Duodenal mucosa (tissue), 2 donors: ENCODE measurements around the gene IAPP.

ENCODE experiments used
- H3K27ac ChIP-seq: one replicate; pipeline ENCODE4 v1.7.0; 2013; ENCODE audit warnings: low read depth, low read length
- H3K27me3 ChIP-seq, 2 donors: one replicate each; pipeline ENCODE4 v1.7.0; 2013; ENCODE audit warnings: low read length in 2 of 2, control low read depth in 1 of 2; ENCODE audit not compliant: insufficient read depth in 2 of 2, control insufficient read depth in 1 of 2
- H3K36me3 ChIP-seq, 2 donors: one replicate each; pipeline ENCODE4 v1.7.0; 2013; ENCODE audit warnings: low read length in 2 of 2, control low read depth in 1 of 2; ENCODE audit not compliant: insufficient read depth in 2 of 2, control insufficient read depth in 1 of 2
- H3K4me1 ChIP-seq, 2 donors: one replicate each; pipeline ENCODE4 v1.7.0; 2013; ENCODE audit warnings: low read length in 2 of 2, control low read depth in 1 of 2; ENCODE audit not compliant: insufficient read depth in 2 of 2, control insufficient read depth in 1 of 2
- H3K4me3 ChIP-seq, 2 donors: one replicate each; pipeline ENCODE4 v1.7.0; 2013; ENCODE audit warnings: low read length in 2 of 2, low read depth in 1 of 2
- H3K9ac ChIP-seq, 2 donors: one replicate each; pipeline ENCODE4 v1.7.0; 2013; ENCODE audit warnings: low read length in 2 of 2, low read depth in 1 of 2
- H3K9me3 ChIP-seq, 2 donors: one replicate each; pipeline ENCODE4 v1.7.0; 2013; ENCODE audit warnings: low read length in 2 of 2, control low read depth in 1 of 2; ENCODE audit not compliant: control insufficient read depth in 1 of 2

The IAPP gene

DNA sequence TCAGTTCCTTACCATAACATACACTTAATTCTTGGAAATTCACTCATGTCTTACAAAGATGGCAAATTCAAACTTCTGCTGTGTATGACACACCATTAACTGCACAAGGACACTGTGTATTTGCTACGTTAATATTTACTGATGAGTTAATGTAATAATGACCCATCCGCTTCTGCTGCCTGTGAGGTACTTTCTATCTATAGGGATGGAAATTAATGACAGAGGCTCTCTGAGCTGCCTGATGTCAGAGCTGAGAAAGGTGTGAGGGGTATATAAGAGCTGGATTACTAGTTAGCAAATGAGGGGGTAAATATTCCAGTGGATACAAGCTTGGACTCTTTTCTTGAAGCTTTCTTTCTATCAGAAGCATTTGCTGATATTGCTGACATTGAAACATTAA lies at the start of gene IAPP:
TSS of gene IAPP (plus strand) at position 301 of the 400 bp plus-strand sequence. CDS start 450 bp downstream, outside the sequence.
- no peaks in the 10 kb centered on the region for H3K4me1 ChIP-seq
- no peaks in the 10 kb centered on the region for H3K9me3 ChIP-seq
- no peaks in the 10 kb centered on the region for H3K36me3 ChIP-seq
- H3K27me3 ChIP-seq, result no peaks in the 10 kb centered on the region
- H3K27ac ChIP-seq, result no peak within 1 kb of the TSS
- no peak within 1 kb of the TSS for H3K9ac ChIP-seq
- H3K4me3 ChIP-seq, result no peak within 1 kb of the TSS

DNA sequence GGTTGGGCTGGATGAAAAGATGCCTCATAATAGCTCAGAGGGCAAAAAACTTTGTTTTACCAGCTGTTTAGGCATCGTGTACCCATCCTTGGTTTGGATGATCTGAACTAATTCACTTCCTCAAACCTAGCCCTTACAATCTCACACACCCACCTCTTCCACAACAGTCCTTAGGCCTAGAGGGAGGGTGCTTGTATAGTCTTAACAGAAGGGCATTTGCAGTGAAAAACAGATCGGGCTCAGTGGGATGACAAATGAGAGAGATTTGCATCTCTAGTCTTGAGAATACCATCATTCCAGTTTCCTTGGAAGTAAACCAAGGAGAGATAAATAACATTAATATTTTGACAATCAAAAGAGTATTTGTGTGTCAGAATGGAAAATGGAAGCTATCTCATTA lies 49.0 kb upstream of the IAPP start:
- Histone ChIP-seq H3K9ac (no peak overlapping the region), H3K9me3 (peaks cover 0 to 7% of the 10 kb centered on the region in 2 donors), H3K4me3 (no peak overlapping the region), H3K4me1 (no peaks in the 10 kb centered on the region), H3K27me3 (no peaks in the 10 kb centered on the region), H3K27ac (no peak overlapping the region), H3K36me3 (no peaks in the 10 kb centered on the region)

DNA sequence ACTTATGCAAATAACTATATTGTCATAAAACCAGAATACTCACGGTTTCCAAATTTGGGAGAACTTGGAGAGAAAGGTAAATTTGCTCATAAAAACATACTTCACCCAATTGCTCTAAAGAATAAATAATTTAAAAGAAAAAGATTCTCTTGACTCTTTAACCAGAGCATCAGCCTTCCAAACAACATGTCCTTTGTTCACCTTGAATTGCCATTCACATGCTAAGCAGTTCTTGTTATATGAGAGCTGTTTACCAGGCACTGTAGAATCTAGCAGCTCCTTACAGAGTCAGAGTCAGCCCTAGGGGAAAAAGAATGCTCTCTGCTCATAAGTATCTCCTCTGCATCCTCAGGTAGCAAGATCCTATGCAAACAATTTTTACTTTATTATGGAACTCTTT lies 48.2 kb upstream of the IAPP start:
- Histone ChIP-seq H3K9me3 (peaks cover 0 to 7% of the 10 kb centered on the region in 2 donors), H3K9ac (no peak overlapping the region), H3K4me1 (no peaks in the 10 kb centered on the region), H3K4me3 (no peak overlapping the region), H3K36me3 (no peaks in the 10 kb centered on the region), H3K27ac (no peak overlapping the region), H3K27me3 (no peaks in the 10 kb centered on the region)

DNA sequence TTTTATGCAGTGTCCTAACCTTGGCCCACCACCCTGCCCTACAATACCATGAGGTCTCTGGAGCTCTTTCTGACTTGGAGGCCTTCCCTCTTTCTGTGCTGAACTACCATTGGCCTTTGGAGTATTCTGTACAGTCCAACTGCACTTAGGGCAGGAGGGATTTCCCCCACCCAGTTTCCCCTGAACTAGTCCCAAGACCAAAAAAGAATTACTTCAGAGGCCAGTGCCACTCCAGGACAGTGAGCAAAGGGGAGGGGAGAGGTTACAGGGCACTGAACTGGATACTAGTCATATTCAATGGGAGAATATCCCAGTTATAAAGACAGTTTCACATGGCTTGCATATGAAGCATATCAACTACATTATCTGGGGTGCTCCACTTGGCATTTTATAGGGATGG lies 44.1 kb upstream of the IAPP start:
- Histone ChIP-seq H3K4me3 (no peak overlapping the region), H3K4me1 (no peaks in the 10 kb centered on the region), H3K27me3 (no peaks in the 10 kb centered on the region), H3K9me3 (peaks cover 0 to 7% of the 10 kb centered on the region in 2 donors), H3K36me3 (no peaks in the 10 kb centered on the region), H3K9ac (no peak overlapping the region), H3K27ac (no peak overlapping the region)

DNA sequence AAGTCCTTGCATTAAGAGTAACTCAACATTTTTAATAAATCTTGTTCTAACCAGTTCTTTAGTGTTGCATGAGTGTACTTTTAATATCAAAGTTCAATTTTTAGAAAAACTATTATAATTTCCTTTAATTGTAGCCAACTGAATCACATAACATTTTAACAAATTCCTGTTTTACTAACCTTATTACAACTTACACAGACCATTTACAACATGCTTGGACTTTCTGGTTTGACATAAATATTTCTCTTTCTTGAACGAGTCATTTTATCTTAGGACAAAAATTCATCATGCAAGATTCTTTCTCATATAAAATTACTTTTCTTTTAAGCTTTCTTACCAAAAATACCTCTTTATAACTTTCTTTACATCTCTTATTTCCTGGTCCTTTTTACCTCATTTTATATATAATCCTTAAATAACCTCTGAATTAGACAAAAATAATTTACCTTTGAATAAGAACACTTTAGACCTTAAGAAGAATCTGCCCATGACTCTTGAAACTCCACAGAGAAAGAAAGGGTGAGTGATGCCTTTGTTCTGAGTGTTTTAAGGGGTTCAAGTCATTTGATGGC lies 41.9 kb upstream of the IAPP start:
- peaks cover 0 to 7% of the 10 kb centered on the region in 2 donors for H3K9me3 ChIP-seq
- no peak overlapping the region for H3K9ac ChIP-seq
- H3K27ac ChIP-seq, result no peak overlapping the region
- no peaks in the 10 kb centered on the region for H3K36me3 ChIP-seq
- H3K27me3 ChIP-seq, result no peaks in the 10 kb centered on the region
- no peak overlapping the region for H3K4me3 ChIP-seq
- H3K4me1 ChIP-seq, result no peaks in the 10 kb centered on the region

DNA sequence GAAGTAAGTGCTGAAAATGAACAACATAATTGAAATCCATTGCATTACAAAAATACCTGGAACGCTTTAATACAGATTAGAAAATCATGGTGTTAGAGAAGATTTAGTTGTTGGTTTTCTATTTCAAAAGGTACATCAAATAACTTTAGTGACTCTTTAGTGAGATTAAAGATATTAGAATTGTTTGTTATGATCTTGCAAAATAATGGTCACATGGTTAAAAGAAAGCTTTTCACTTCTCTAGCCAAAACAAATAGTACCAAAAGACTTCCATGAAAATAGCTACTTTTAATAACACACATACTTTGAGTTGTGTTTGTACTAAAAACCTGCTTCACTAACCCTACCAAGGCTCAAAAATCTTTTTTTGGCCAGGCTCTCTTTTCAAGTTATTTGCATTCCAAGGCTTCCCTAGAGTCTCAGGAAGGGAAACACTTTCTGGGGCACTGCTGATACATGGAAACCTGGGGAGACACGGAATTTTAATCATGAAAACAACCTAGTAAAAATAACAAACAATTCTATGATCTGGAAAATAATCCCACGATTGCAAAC lies 37.9 kb upstream of the IAPP start, which contains the start of gene SLCO1A2:
TSS of gene SLCO1A2 (minus strand) at position 147 of the 555 bp plus-strand sequence. CDS start 270 bp downstream, outside the sequence.
- Histone ChIP-seq H3K36me3 (no peaks in the 10 kb centered on the region), H3K27ac (no peak within 1 kb of the TSS), H3K9ac (no peak within 1 kb of the TSS), H3K27me3 (no peaks in the 10 kb centered on the region), H3K4me1 (no peaks in the 10 kb centered on the region), H3K4me3 (no peak within 1 kb of the TSS), H3K9me3 (no peaks in the 10 kb centered on the region)

DNA sequence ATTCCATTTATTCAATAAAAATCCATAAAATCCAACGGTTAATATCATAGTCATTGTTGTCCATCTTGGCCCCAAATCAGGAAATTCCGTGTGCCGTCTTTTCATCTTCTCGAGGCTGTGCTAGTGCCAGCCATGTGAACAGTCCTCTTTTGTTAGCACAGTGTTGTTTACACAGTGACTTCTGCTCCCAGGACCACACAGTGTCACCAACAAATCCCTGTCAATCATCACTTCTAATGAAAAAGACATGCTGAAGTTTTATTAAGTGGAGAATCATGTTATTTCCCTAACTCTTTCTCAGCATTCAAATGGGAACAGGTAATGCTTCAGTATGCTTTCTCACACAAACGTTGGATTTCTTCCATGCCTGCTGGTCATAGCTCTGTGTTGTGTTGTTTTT lies 36.0 kb upstream of the IAPP start:
- H3K4me3 ChIP-seq, result no peak overlapping the region
- no peaks in the 10 kb centered on the region for H3K9me3 ChIP-seq
- H3K4me1 ChIP-seq, result no peaks in the 10 kb centered on the region
- no peaks in the 10 kb centered on the region for H3K27me3 ChIP-seq
- no peaks in the 10 kb centered on the region for H3K36me3 ChIP-seq
- H3K27ac ChIP-seq, result no peak overlapping the region
- no peak overlapping the region for H3K9ac ChIP-seq

DNA sequence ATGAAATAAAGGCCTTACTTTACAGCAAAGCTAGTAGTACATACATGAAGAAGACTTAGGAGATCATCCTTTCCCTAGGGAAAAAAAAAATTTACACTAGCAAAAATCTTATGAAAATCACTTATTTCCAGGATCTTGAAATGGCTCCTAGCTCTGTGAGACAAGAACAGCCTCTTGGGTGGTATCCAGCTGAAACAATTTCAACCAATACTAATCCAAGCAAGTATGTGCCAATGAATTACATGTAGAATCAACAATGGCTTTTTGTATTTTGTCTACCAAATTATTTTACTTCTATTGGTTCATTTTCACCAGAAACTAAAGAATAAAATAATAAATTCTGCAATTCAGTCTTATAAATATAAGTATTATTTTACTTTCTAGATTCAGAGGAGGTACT lies 35.2 kb upstream of the IAPP start:
- no peak overlapping the region for H3K27ac ChIP-seq
- no peaks in the 10 kb centered on the region for H3K36me3 ChIP-seq
- no peak overlapping the region for H3K9ac ChIP-seq
- no peaks in the 10 kb centered on the region for H3K4me1 ChIP-seq
- H3K27me3 ChIP-seq, result no peaks in the 10 kb centered on the region
- no peak overlapping the region for H3K4me3 ChIP-seq
- H3K9me3 ChIP-seq, result no peaks in the 10 kb centered on the region

DNA sequence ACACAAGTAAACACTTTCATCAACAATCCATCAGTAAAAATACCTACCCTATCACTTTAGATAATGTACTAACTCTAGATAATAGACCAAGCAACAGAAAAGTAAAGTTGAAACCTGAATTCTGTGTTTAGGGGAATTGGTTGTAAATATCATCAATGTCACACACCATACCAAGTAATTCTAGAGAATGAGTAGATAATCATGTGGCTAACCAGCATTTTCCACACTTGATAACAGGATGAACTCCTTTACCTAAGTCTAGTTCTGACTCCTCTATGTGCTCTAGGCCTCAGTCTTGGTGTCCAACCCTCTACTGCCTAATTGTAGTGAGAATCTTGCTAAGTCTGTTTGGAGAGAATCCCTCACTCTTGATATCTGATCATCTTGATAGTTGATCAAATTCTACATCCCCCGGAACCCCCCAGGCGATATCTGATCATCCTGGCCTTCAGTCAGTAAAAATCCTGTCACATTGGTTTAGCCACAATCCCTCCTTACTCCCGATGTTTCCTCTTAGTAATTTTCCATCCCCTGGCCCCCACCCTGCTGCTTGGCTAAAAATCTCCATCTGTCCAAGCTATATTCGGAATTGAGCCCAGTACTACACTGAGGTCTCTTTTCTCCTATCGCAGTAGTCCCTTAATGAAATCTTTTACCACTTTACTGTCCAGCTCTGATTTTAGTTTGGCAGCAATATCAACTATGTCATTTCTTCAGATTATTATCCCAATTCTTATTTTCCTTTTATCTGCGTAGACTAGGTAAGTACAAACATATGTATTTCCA lies 34.5 kb upstream of the IAPP start:
- no peak overlapping the region for H3K27ac ChIP-seq
- H3K27me3 ChIP-seq, result no peaks in the 10 kb centered on the region
- H3K36me3 ChIP-seq, result no peaks in the 10 kb centered on the region
- no peaks in the 10 kb centered on the region for H3K4me1 ChIP-seq
- H3K4me3 ChIP-seq, result no peak overlapping the region
- H3K9ac ChIP-seq, result no peak overlapping the region
- no peaks in the 10 kb centered on the region for H3K9me3 ChIP-seq

DNA sequence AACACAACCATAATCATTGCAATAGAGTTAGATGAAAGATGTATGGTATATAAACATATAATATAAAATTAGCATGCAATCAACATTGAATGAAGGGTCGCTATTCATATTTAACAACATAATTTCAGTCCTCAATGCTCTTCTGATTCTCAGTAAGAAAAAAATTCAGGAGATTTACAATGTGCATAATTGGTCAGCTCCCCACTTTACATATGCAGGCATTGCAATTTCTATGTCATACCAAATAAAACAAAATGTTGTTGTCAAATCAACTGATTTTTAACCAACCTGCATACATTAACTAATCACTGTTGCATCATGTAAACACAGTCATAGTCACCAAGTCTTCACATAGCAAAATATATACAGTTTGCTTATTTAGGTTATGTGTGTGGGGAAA lies 32.8 kb upstream of the IAPP start:
- Histone ChIP-seq H3K4me3 (no peak overlapping the region), H3K4me1 (no peaks in the 10 kb centered on the region), H3K36me3 (no peaks in the 10 kb centered on the region), H3K27ac (no peak overlapping the region), H3K9ac (no peak overlapping the region), H3K9me3 (no peaks in the 10 kb centered on the region), H3K27me3 (no peaks in the 10 kb centered on the region)
